NT2/D1 (cell line): ENCODE data around the gene PRDM7.
"Not testable (repeated sequence)": the region's sequence is repeated elsewhere in the genome, so short reads cannot be mapped to it uniquely, and the experiment has no call there.

Experiments used
- DNase-seq: peaks from one replicate; pipeline ENCODE4 v3.0.0-alpha.2; 2011; ENCODE audit warnings: low read depth, low spot score
- H3K27me3 ChIP-seq: 2 replicates; pipeline ENCODE4 v1.6.0; 2011; ENCODE audit warnings: mild to moderate bottlenecking; ENCODE audit not compliant: insufficient read length, insufficient read depth
- H3K36me3 ChIP-seq: 2 replicates; pipeline ENCODE4 v1.6.1; 2011; ENCODE audit warnings: mild to moderate bottlenecking, low read length, mixed read lengths; ENCODE audit not compliant: insufficient read depth, insufficient read length
- H3K4me1 ChIP-seq: 2 replicates; pipeline ENCODE4 v1.5.1; 2011; ENCODE audit not compliant: insufficient read depth, insufficient read length
- H3K4me3 ChIP-seq: 2 replicates; pipeline ENCODE4 v1.5.1; 2011; ENCODE audit warnings: low read depth; ENCODE audit not compliant: insufficient read length
- H3K9ac ChIP-seq: 2 replicates; pipeline ENCODE4 v1.6.0; 2011; ENCODE audit warnings: low read depth; ENCODE audit not compliant: insufficient read length
- H3K9me3 ChIP-seq: 2 replicates; pipeline ENCODE4 v1.5.1; 2011; ENCODE audit warnings: mild to moderate bottlenecking, low read length; ENCODE audit not compliant: insufficient read depth
- SUZ12 ChIP-seq: IDR thresholded peaks from 2 replicates; pipeline ENCODE4 v1.6.1; 2011; ENCODE audit not compliant: insufficient read length, insufficient read depth; ENCODE audit errors: extremely low read depth
- YY1 ChIP-seq: IDR thresholded peaks from 2 replicates; pipeline ENCODE4 v1.6.1; 2011; ENCODE audit not compliant: insufficient read length, insufficient read depth
- ZNF274 ChIP-seq: IDR thresholded peaks from 2 replicates; pipeline ENCODE4 v1.6.1; 2011; ENCODE audit warnings: mild to moderate bottlenecking, low read depth, low read length

Gene PRDM7

GRCh38 chr16:90078579-90078895 lies 1.4 kb upstream of the PRDM7 start:
- Histone ChIP-seq H3K36me3 (no peaks in the 10 kb centered on the region), H3K4me1 (peaks cover 3% of the 10 kb centered on the region), H3K9ac (no peak overlapping the region), H3K4me3 (no peak overlapping the region), H3K27me3 (peaks cover 10% of the 10 kb centered on the region), H3K9me3 (no peaks in the 10 kb centered on the region; the same call in 1 of the 2 replicates)
- TF ChIP-seq YY1 (no peak), ZNF274 (no peak), SUZ12 (no peak)
- DNase-seq = no peak

GRCh38 chr16:90077757-90078578 lies 837 bp upstream of the PRDM7 start:
- Histone ChIP-seq H3K36me3 (no peaks in the 10 kb centered on the region), H3K4me1 (peaks cover 3% of the 10 kb centered on the region), H3K9ac (peak overlapping the region; percentile 21), H3K4me3 (peak overlapping the region; percentile 2), H3K27me3 (peaks cover 10% of the 10 kb centered on the region), H3K9me3 (no peaks in the 10 kb centered on the region; the same call in 1 of the 2 replicates)
- TF ChIP-seq YY1 (no peak), SUZ12 (no peak), ZNF274 (no peak)
- DNase-seq = no peak

GRCh38 chr16:90072442-90073105 lies 4.6 kb downstream of the PRDM7 start:
- Histone ChIP-seq H3K9ac (no peak overlapping the region), H3K4me3 (no peak overlapping the region), H3K4me1 (no peaks in the 10 kb centered on the region), H3K9me3 (no peaks in the 10 kb centered on the region; the same call in 1 of the 2 replicates), H3K36me3 (no peaks in the 10 kb centered on the region), H3K27me3 (peaks cover 10% of the 10 kb centered on the region)
- DNase-seq = no peak
- TF ChIP-seq ZNF274 (no peak), YY1 (no peak), SUZ12 (no peak)

- TF ChIP-seq ZNF274 (no peak), SUZ12 (no peak), YY1 (no peak)
- no peaks in the 10 kb centered on the region for H3K4me1 ChIP-seq
- no peaks in the 10 kb centered on the region for H3K36me3 ChIP-seq
- DNase-seq = no peak
- H3K9ac ChIP-seq = no peak overlapping the region
- no peak overlapping the region for H3K4me3 ChIP-seq
- H3K9me3 ChIP-seq = no peaks in the 10 kb centered on the region
- H3K27me3 ChIP-seq = no peaks in the 10 kb centered on the region
Measured at GRCh38 chr16:90070440-90070839, 6.7 kb downstream of the PRDM7 start.

- H3K9me3 ChIP-seq = 0 out of 2 replicates have a peak, but pooled peaks cover 8% of the 10 kb centered on the region
- no peak for TF ChIP-seq SUZ12
- no peak for TF ChIP-seq YY1
- TF ChIP-seq ZNF274 = no peak
- no peaks in the 10 kb centered on the region for H3K27me3 ChIP-seq
- H3K4me1 ChIP-seq = no peaks in the 10 kb centered on the region
- H3K36me3 ChIP-seq = no peaks in the 10 kb centered on the region
- no peak for DNase-seq
- no peak overlapping the region for H3K9ac ChIP-seq
- no peak overlapping the region for H3K4me3 ChIP-seq
Measured at GRCh38 chr16:90061437-90061836, 15.7 kb downstream of the PRDM7 start.

- H3K27me3 ChIP-seq = no peaks in the 10 kb centered on the region
- H3K9ac ChIP-seq = no peak overlapping the region
- no peaks in the 10 kb centered on the region for H3K4me1 ChIP-seq
- no peak for DNase-seq
- TF ChIP-seq ZNF274 (no peak), SUZ12 (no peak), YY1 (no peak)
- H3K4me3 ChIP-seq = no peak overlapping the region
- peaks cover 42% of the 10 kb centered on the region; the same call in 1 of the 2 replicates for H3K9me3 ChIP-seq
- H3K36me3 ChIP-seq = no peaks in the 10 kb centered on the region
Measured at GRCh38 chr16:90057738-90058173, 19.4 kb downstream of the PRDM7 start.

GRCh38 chr16:90056521-90056920 lies 20.6 kb downstream of the PRDM7 start:
- H3K27me3 ChIP-seq, H3K4me3 ChIP-seq, DNase-seq, H3K4me1 ChIP-seq, H3K36me3 ChIP-seq, H3K9ac ChIP-seq: not testable (repeated sequence)
- H3K9me3 ChIP-seq = peaks cover 49% of the 10 kb centered on the region; the same call in 1 of the 2 replicates
